ENCODE data around the gene HTD2.

DNA sequence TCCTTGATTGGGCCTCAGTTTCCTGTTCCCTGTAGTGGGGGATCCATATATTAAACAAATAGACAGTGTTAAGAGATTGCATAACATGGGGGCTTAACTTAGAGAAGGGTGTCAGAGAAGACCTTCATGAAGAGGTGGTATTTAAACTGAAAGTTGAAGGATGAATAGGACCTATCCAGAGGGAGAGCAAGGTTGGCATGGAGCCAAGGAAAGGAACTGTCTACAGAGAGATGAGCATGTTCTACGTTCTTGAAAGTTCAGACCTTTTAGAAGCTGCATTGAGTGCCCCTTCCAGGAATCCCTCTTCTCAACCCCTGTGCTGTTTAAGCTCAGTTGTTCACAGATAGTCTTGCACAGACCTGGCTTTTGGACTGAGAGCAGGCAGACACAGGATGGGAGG is 2.4 kb downstream of the HTD2 start:
- TF ChIP-seq, protein P1, sequence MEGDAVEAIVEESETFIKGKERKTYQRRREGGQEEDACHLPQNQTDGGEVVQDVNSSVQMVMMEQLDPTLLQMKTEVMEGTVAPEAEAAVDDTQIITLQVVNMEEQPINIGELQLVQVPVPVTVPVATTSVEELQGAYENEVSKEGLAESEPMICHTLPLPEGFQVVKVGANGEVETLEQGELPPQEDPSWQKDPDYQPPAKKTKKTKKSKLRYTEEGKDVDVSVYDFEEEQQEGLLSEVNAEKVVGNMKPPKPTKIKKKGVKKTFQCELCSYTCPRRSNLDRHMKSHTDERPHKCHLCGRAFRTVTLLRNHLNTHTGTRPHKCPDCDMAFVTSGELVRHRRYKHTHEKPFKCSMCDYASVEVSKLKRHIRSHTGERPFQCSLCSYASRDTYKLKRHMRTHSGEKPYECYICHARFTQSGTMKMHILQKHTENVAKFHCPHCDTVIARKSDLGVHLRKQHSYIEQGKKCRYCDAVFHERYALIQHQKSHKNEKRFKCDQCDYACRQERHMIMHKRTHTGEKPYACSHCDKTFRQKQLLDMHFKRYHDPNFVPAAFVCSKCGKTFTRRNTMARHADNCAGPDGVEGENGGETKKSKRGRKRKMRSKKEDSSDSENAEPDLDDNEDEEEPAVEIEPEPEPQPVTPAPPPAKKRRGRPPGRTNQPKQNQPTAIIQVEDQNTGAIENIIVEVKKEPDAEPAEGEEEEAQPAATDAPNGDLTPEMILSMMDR (IDR thresholded peaks at IDR 0.05), result no peak
- TF ChIP-seq POLR2A (IDR thresholded peaks at IDR 0.05), result no peak

All from Peyer's patch (tissue), 4 donors.